GM19328 (cell line): Measurements from ENCODE around the gene PLSCR3.

Source experiments
- ATAC-seq: cut with Tn5 transposase; IDR thresholded peaks from one replicate; pipeline ENCODE4 v1.9.1; 2021; ENCODE audit warnings: mild to moderate bottlenecking, moderate library complexity; ENCODE audit not compliant: unreplicated experiment

The PLSCR3 gene

GRCh38 chr17:7426896-7427489 lies 32.7 kb upstream of the PLSCR3 start:
- ATAC-seq: no peak

GRCh38 chr17:7426203-7426863 lies 32.0 kb upstream of the PLSCR3 start:
- ATAC-seq: no peak

- no peak for ATAC-seq
Measured at GRCh38 chr17:7425756-7426155, 31.4 kb upstream of the PLSCR3 start.

GRCh38 chr17:7425316-7425715 lies 31.0 kb upstream of the PLSCR3 start, which contains the start of gene SPEM2:
Gene SPEM2, plus strand, starts transcription at chr17:7425616. Its CDS starts 73 bp downstream, at chr17:7425689.
- no peak for ATAC-seq

- no peak for ATAC-seq
Measured at GRCh38 chr17:7423679-7424078, 29.4 kb upstream of the PLSCR3 start.

GRCh38 chr17:7421186-7421585 lies 26.9 kb upstream of the PLSCR3 start:
- no peak for ATAC-seq

GRCh38 chr17:7419819-7420610 lies 25.7 kb upstream of the PLSCR3 start, which contains the start of gene SPEM1:
Gene SPEM1, plus strand, starts transcription at chr17:7420324. Its CDS starts 61 bp downstream, at chr17:7420385.
- ATAC-seq: no peak

- no peak for ATAC-seq
Measured at GRCh38 chr17:7418472-7419152, 24.3 kb upstream of the PLSCR3 start.

GRCh38 chr17:7417056-7417655 lies 22.8 kb upstream of the PLSCR3 start:
- ATAC-seq: no peak

- ATAC-seq: no peak
Measured at GRCh38 chr17:7416323-7416722, 22.0 kb upstream of the PLSCR3 start.

GRCh38 chr17:7415784-7416183 lies 21.5 kb upstream of the PLSCR3 start:
- no peak for ATAC-seq

- ATAC-seq: no peak
Measured at GRCh38 chr17:7414837-7415236, 20.5 kb upstream of the PLSCR3 start.

- no peak for ATAC-seq
Measured at GRCh38 chr17:7413346-7413985, 19.1 kb upstream of the PLSCR3 start.

GRCh38 chr17:7411427-7411750 lies 17.1 kb upstream of the PLSCR3 start:
- ATAC-seq: no peak

GRCh38 chr17:7410634-7411426 lies 16.5 kb upstream of the PLSCR3 start:
- ATAC-seq: no peak

GRCh38 chr17:7409716-7410115 lies 15.4 kb upstream of the PLSCR3 start:
- ATAC-seq: no peak

GRCh38 chr17:7408863-7409262 lies 14.5 kb upstream of the PLSCR3 start:
- ATAC-seq: no peak

GRCh38 chr17:7408252-7408727 lies 14.0 kb upstream of the PLSCR3 start:
- ATAC-seq: no peak

GRCh38 chr17:7407485-7408251 lies 13.3 kb upstream of the PLSCR3 start, which contains the start of gene NLGN2:
Gene NLGN2, plus strand, starts transcription at chr17:7407845. Its CDS starts 411 bp downstream, at chr17:7408256.
- ATAC-seq: no peak
